T-helper 22 cell (primary cell): ENCODE results near the gene MORC2.

Experiments
- DNase-seq: peaks from one replicate; pipeline ENCODE4 v3.0.0-alpha.2; 2020; ENCODE audit warnings: low read depth

The MORC2 gene

GRCh38 chr22:30949934-30950660 lies 18.5 kb downstream of the MORC2 start:
- no peak for DNase-seq

GRCh38 chr22:30948930-30949342 lies 19.6 kb downstream of the MORC2 start:
- no peak for DNase-seq

- no peak for DNase-seq
Observed at GRCh38 chr22:30947816-30948454, 20.6 kb downstream of the MORC2 start.

GRCh38 chr22:30947173-30947815 lies 21.3 kb downstream of the MORC2 start:
- DNase-seq, result no peak

GRCh38 chr22:30946354-30946753 lies 22.2 kb downstream of the MORC2 start:
- no peak for DNase-seq

- DNase-seq, result no peak
Observed at GRCh38 chr22:30945653-30946052, 22.9 kb downstream of the MORC2 start.

- DNase-seq, result no peak
Observed at GRCh38 chr22:30944986-30945385, 23.6 kb downstream of the MORC2 start.

- DNase-seq, result peak; percentile 49
Observed at GRCh38 chr22:30943368-30943767, 25.2 kb downstream of the MORC2 start.

GRCh38 chr22:30941363-30941740 lies 27.2 kb downstream of the MORC2 start:
- DNase-seq, result no peak

- no peak for DNase-seq
Observed at GRCh38 chr22:30940685-30941362, 27.8 kb downstream of the MORC2 start.

- DNase-seq, result no peak
Observed at GRCh38 chr22:30934053-30934452, 34.5 kb downstream of the MORC2 start.

GRCh38 chr22:30933457-30933856 lies 35.1 kb downstream of the MORC2 start:
- no peak for DNase-seq

GRCh38 chr22:30932661-30933060 lies 35.9 kb downstream of the MORC2 start:
- no peak for DNase-seq

GRCh38 chr22:30931541-30932300 lies 36.9 kb downstream of the MORC2 start:
- DNase-seq, result no peak

- no peak for DNase-seq
Observed at GRCh38 chr22:30930228-30930627, 38.3 kb downstream of the MORC2 start.

- no peak for DNase-seq
Observed at GRCh38 chr22:30928401-30928800, 40.2 kb downstream of the MORC2 start.

GRCh38 chr22:30927806-30928205 lies 40.8 kb downstream of the MORC2 start:
- DNase-seq, result no peak

GRCh38 chr22:30926706-30927105 lies 41.9 kb downstream of the MORC2 start:
- no peak for DNase-seq

- DNase-seq, result no peak
Observed at GRCh38 chr22:30925667-30926066, 42.9 kb downstream of the MORC2 start.

GRCh38 chr22:30923168-30923900 lies 45.2 kb downstream of the MORC2 start:
- DNase-seq, result no peak

GRCh38 chr22:30922151-30922611 lies 46.4 kb downstream of the MORC2 start:
- DNase-seq, result peak; percentile 63
